T-cell (primary cell): ENCODE data around the gene CLCA2. TPM values are rescaled to one million over a fixed set of nuclear protein-coding genes. Genes with fewer than 3 reads are reported as not detected.
A peak's percentile ranks its signal among the peaks of the same experiment; 100 is the strongest.

ENCODE experiments used
- ATAC-seq, 4 experiments: fragments of 200-7000 bp in 3 of 4; fragments of 150-1000 bp in 1 of 4; cut with Tn5 transposase; replicated peaks in 1 of 4; 1 replicate in 3 of 4; 2 replicates in 1 of 4; pipeline ENCODE4 v1.10.0; 2021; ENCODE audit warnings: moderate library complexity in 3 of 4, mild to moderate bottlenecking in 2 of 4, moderate number of reproducible peaks in 1 of 4
- CTCF ChIA-PET, 2 donors: fragments of 300-600 bp; sonication (Branson Sonifier 250); formaldehyde crosslinking; loops; one replicate each; lab custom pipeline; 2022; ENCODE audit warnings: antibody characterized with exemption in 2 of 2; lab: Charles Lee
- POLR2A ChIA-PET, 2 donors: fragments of 300-600 bp; sonication (Branson Sonifier 250); formaldehyde crosslinking; loops; one replicate each; lab custom pipeline; 2022; ENCODE audit warnings: antibody characterized with exemption in 2 of 2; lab: Charles Lee
- DNase-seq, 35 experiments: peaks; one replicate each; pipeline versions ENCODE4 v3.0.0 to v3.0.0-alpha.2; 2013 to 2023
- H3K27ac ChIP-seq: one replicate; pipeline ENCODE4 v1.5.1; 2013; ENCODE audit warnings: low read length
- H3K27me3 ChIP-seq, 2 experiments: replicated peaks in 1 of 2; 1 replicate in 1 of 2; 2 replicates in 1 of 2; pipeline versions ENCODE4 v1.6.1 to v1.7.0; 2013; ENCODE audit warnings: low read length in 1 of 2, mixed read lengths in 1 of 2; ENCODE audit not compliant: control insufficient read depth in 2 of 2, insufficient read depth in 2 of 2; ENCODE audit errors: extremely low read depth in 1 of 2
- H3K36me3 ChIP-seq, 2 donors: 1 replicate in 1 of 2; 2 replicates in 1 of 2; pipeline versions ENCODE4 v1.6.1 to v1.7.0; 2013; ENCODE audit warnings: low read length in 1 of 2; ENCODE audit not compliant: control insufficient read depth in 2 of 2, insufficient read depth in 1 of 2; ENCODE audit errors: extremely low read depth in 1 of 2
- H3K4me1 ChIP-seq, 2 experiments: 1 replicate in 1 of 2; 2 replicates in 1 of 2; pipeline versions ENCODE4 v1.6.1 to v1.7.0; 2013; ENCODE audit warnings: low read length in 2 of 2, mixed read lengths in 1 of 2; ENCODE audit not compliant: insufficient read depth in 2 of 2, control insufficient read depth in 1 of 2; ENCODE audit errors: extremely low read depth in 1 of 2
- H3K4me3 ChIP-seq, 2 donors: 1 replicate in 1 of 2; 2 replicates in 1 of 2; pipeline versions ENCODE4 v1.5.1 to v1.7.0; 2013; ENCODE audit warnings: mild to moderate bottlenecking in 2 of 2, low read length in 1 of 2, moderate library complexity in 1 of 2; ENCODE audit not compliant: control insufficient read depth in 1 of 2; ENCODE audit errors: extremely low read depth in 1 of 2
- H3K9me3 ChIP-seq: 2 replicates; pipeline ENCODE4 v1.7.0; 2013
- H3K27ac Mint-ChIP-seq, 2 donors: one replicate each; pipeline ENCODE4 v1.8.0; 2020 to 2021; ENCODE audit warnings: mild to moderate bottlenecking in 2 of 2, mixed read lengths in 2 of 2
- H3K27me3 Mint-ChIP-seq, 2 donors: one replicate each; pipeline ENCODE4 v1.8.0; 2021 to 2022; ENCODE audit warnings: mixed read lengths in 2 of 2
- H3K36me3 Mint-ChIP-seq: one replicate; pipeline ENCODE4 v1.8.0; 2021; ENCODE audit warnings: mixed read lengths
- H3K4me1 Mint-ChIP-seq, 3 donors: one replicate each; pipeline ENCODE4 v1.8.0; 2020 to 2022; ENCODE audit warnings: mixed read lengths in 3 of 3, mild to moderate bottlenecking in 1 of 3
- H3K4me3 Mint-ChIP-seq, 3 donors: one replicate each; pipeline ENCODE4 v1.8.0; 2020 to 2022; ENCODE audit warnings: mild to moderate bottlenecking in 3 of 3, mixed read lengths in 3 of 3, moderate library complexity in 3 of 3
- H3K9me3 Mint-ChIP-seq, 3 donors: one replicate each; pipeline ENCODE4 v1.8.0; 2020 to 2022; ENCODE audit warnings: mixed read lengths in 3 of 3
- WGBS: methylation state at CpG from one replicate; pipeline ENCODE4 v1.1.5; 2013; ENCODE audit warnings: missing lambda C conversion rate; ENCODE audit not compliant: insufficient coverage; 5-methylcytosine and 5-hydroxymethylcytosine counted together
- total RNA-seq, 35 experiments: library from RNA in 6 of 35; stranded (reverse) in 6 of 35; fragments of 120-200 nt in 1 of 35; gene quantifications; one replicate each; pipeline versions ENCODE4 v1.2.1 to v1.2.4 and lab custom pipeline; 2013 to 2026

The CLCA2 gene
- total RNA-seq, 5 donors from 2014 or later (not counting 1 experiment from before 2014, with no cell fraction given) = not detected

DNA sequence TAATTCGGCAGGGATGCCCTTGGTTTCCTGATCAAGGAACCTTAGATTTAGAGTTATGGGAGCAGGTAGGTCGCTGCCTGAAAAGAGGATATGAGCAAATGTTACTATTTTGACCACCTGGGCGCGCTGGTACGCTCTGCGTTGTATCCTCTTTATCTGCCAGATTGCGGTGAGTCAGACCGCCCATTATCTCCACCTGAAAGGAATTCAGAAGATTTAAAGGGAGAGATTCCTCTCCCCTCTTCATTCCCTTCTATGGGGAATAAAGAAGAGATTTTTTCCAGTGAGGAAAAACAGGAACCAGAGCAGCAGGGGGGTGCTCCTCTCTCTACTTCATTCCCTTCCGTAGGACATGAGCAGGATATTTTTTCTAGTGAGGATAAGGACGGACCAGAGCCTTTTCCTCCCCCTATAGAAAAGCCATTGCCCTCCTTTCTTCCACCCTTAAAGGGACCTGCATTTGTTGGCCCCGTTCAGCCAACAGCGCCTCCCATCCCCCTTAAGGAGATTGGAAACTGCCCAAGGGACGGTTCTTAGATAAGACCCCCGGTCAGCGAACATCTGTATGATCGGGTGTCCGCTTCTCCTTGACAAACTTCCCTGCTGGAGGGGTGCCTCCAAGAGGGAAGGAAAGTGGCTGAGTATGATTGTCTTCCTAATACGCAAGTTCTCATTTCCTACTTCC lies 78.9 kb downstream of the CLCA2 start:
- peak in 4 of 35 experiments; percentile 5 to 36 (median 10) for DNase-seq
- POLR2A ChIA-PET = no interaction called here
- WGBS = 78% methylated on average over 1 of the region's 18 CpGs
- peak in 3 of 4 experiments; percentile 46 to 57 (median 50) for ATAC-seq
- Histone ChIP-seq H3K9me3 (no peaks in the 10 kb centered on the region), H3K27ac (no peak overlapping the region), H3K27me3 (peaks cover 0 to 11% of the 10 kb centered on the region in 2 experiments), H3K4me1 (peaks cover 0 to 18% of the 10 kb centered on the region in 2 experiments), H3K4me3 (peak overlapping the region; percentile 29 to 51), H3K36me3 (no peaks in the 10 kb centered on the region)
- no peaks in the 10 kb centered on the region for H3K9me3 Mint-ChIP-seq
- H3K27ac Mint-ChIP-seq = no peak overlapping the region
- CTCF ChIA-PET = interaction anchor here (0.6 to 1.8 kb wide), 23 partner anchors 15 to 411 kb away, joined by 3 to 11 read pairs (median 4); partner anchors contain the start of genes CLCA2 (in 1 of the 2), HS2ST1 (in 1 of the 2), ODF2L (in 1 of the 2) and SELENOF (in 1 of the 2)
- H3K27me3 Mint-ChIP-seq = peaks cover 4 to 17% of the 10 kb centered on the region in 2 donors
- peaks cover 7 to 17% (median 11%) of the 10 kb centered on the region in 3 donors for H3K4me1 Mint-ChIP-seq
- H3K36me3 Mint-ChIP-seq = no peaks in the 10 kb centered on the region
- peak overlapping the region; percentile 71 to 82 (median 81) for H3K4me3 Mint-ChIP-seq

DNA sequence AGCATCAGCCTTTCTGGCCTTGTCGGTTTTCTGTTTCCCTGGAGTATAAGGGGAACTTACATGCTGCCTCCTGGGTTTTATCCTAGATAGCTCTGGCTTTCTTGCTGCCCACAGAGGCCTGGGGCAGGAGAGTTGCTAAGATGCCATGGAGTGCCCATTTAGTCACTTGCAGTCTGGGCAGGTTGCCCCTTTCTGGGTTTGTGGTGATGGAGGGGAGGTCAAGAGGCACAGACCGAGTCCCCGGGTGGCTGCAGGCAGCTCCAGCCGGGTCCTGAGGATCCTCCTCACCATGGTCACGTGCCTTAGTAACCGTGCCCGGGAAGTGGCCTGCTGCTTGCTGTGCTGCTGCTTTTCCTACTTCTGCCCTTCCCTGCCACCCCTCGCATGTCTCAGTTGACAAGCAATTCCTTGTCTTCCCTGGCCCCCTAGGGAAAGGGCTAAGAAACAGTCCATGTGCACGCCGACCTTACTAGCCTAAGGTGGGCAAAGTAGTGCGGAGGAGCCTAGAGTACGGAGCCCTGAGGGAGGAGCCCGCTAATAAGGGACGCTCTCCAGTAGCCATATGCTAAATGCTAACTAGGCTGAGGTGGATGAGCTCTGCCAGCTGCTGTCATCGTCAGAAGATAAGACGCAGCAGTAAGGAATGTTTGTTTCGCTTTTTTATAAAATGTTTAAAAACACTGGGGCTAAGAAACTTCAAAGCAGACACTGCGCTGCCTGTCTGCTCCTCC lies 79.6 kb downstream of the CLCA2 start:
- POLR2A ChIA-PET = interaction anchor here in 1 of 2 donors (0.6 kb wide), 1 partner anchor 107 kb away, joined by 7 read pairs; no protein-coding TSS in a partner anchor
- H3K4me1 ChIP-seq = peaks cover 0 to 18% of the 10 kb centered on the region in 2 experiments
- H3K36me3 Mint-ChIP-seq = no peaks in the 10 kb centered on the region
- WGBS = 70% methylated on average over 14 of the region's 18 CpGs
- H3K27me3 ChIP-seq = peaks cover 0 to 10% of the 10 kb centered on the region in 2 experiments
- no peak overlapping the region for H3K27ac Mint-ChIP-seq
- H3K36me3 ChIP-seq = no peaks in the 10 kb centered on the region
- no peaks in the 10 kb centered on the region for H3K9me3 Mint-ChIP-seq
- ATAC-seq (peak in 1 of 4 experiments; percentile 19), DNase-seq (peak in 1 of 35 experiments; percentile 6)
- CTCF ChIA-PET = interaction anchor here (1.0 to 6.1 kb wide), 8 partner anchors 11 to 192 kb away, joined by 3 to 22 read pairs (median 4); no protein-coding TSS in a partner anchor
- H3K4me3 Mint-ChIP-seq = peak overlapping the region in 2 of 3 donors; percentile 55 to 82
- H3K27ac ChIP-seq = no peak overlapping the region
- peaks cover 2 to 10% of the 10 kb centered on the region in 2 donors for H3K27me3 Mint-ChIP-seq
- H3K4me1 Mint-ChIP-seq = peaks cover 7 to 17% (median 11%) of the 10 kb centered on the region in 3 donors
- H3K4me3 ChIP-seq = no peak overlapping the region
- no peaks in the 10 kb centered on the region for H3K9me3 ChIP-seq

DNA sequence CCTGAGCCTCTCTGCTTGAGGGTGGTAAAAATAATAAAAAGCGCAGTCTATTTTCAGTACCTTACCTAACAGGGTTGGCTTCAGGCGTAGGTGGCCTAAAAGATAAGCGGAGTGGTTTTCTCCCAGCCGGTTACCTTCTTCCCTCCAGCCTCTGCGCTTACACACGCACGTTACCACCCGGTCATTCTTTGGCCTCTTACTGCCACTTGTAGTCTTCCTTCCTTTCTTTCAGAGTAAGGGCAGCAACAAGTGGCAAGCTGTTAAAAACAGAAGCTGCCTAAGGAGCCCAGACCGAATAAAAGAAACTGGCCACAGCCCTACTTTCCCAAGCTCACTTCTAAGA lies 80.1 kb downstream of the CLCA2 start:
- no peak overlapping the region for H3K27ac ChIP-seq
- Mint-ChIP-seq H3K4me3 (peak overlapping the region in 1 of 3 donors; percentile 82), H3K36me3 (no peaks in the 10 kb centered on the region), H3K9me3 (no peaks in the 10 kb centered on the region), H3K4me1 (peaks cover 7 to 17% (median 11%) of the 10 kb centered on the region in 3 donors), H3K27ac (no peak overlapping the region), H3K27me3 (peaks cover 0 to 8% of the 10 kb centered on the region in 2 donors)
- no peak overlapping the region for H3K4me3 ChIP-seq
- H3K4me1 ChIP-seq = peaks cover 0 to 18% of the 10 kb centered on the region in 2 experiments
- H3K9me3 ChIP-seq = no peaks in the 10 kb centered on the region
- peaks cover 0 to 8% of the 10 kb centered on the region in 2 experiments for H3K27me3 ChIP-seq
- ATAC-seq (no peak), DNase-seq (no peak)
- WGBS = 66% methylated on average over 7 of the region's 9 CpGs
- ChIA-PET CTCF (interaction anchor here (0.6 to 6.1 kb wide), 15 partner anchors 10 to 247 kb away, joined by 3 to 22 read pairs (median 4); no protein-coding TSS in a partner anchor), POLR2A (interaction anchor here in 1 of 2 donors (0.6 kb wide), 1 partner anchor 108 kb away, joined by 7 read pairs; no protein-coding TSS in a partner anchor)
- H3K36me3 ChIP-seq = no peaks in the 10 kb centered on the region

DNA sequence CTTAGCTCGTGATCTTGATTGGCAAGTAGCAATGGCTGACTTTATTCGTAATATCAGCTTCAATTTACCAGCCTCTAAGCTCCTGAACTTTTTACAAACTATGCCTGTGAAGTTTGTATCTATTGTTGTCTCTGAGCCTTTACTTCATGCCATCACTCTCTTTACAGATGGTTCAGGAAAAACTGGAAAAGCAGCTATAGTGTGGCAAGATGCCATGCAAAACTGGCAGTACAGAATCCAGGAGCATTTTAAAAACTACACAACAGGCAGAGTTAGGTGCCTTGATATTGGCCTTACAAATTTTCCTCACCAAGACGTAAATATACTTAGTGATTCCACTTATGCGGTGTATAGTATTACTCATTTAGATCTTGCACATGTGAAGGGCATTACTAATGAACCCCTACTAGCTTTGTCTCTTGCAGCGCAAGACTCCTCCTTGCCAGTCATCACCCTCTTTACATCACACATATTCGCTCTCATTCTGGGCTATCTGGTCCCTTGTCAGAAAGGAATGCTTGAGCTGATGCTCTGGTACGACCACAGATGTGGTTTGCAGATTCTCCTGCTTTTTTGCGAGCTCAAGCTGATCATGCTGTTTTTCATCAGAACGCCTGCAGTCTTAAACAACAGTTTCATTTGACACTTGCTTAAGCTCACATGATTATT lies 81.1 kb downstream of the CLCA2 start:
- ChIA-PET CTCF (interaction anchor here (0.6 to 6.1 kb wide), 29 partner anchors 11 to 578 kb away, joined by 3 to 22 read pairs (median 4); no protein-coding TSS in a partner anchor), POLR2A (no interaction called here)
- no peak for ATAC-seq
- peaks cover 0 to 18% of the 10 kb centered on the region in 2 experiments for H3K4me1 ChIP-seq
- Mint-ChIP-seq H3K27ac (no peak overlapping the region), H3K27me3 (peaks cover 3 to 8% of the 10 kb centered on the region in 2 donors), H3K36me3 (no peaks in the 10 kb centered on the region), H3K4me3 (no peak overlapping the region), H3K4me1 (peaks cover 7 to 17% (median 11%) of the 10 kb centered on the region in 3 donors), H3K9me3 (no peaks in the 10 kb centered on the region)
- no peak for DNase-seq
- no peak overlapping the region for H3K27ac ChIP-seq
- WGBS = 78% methylated on average over 6 of the region's 9 CpGs
- H3K9me3 ChIP-seq = no peaks in the 10 kb centered on the region
- H3K36me3 ChIP-seq = no peaks in the 10 kb centered on the region
- H3K4me3 ChIP-seq = no peak overlapping the region
- peaks cover 0 to 8% of the 10 kb centered on the region in 2 experiments for H3K27me3 ChIP-seq

DNA sequence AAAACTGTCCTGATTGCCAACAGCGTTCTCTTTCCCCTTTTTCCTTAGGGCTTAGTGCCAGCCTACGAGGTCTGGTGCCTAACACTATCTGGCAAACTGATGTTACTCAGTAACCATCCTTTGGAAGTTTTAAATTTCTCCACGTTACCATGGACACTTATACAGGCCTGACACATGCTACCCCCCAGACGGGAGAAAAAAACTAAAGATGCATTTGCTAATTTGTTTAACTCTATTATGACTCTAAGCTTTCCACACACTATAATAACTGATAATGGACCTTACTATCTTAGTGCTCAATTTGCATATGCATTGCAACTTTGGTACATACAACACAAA lies 81.6 kb downstream of the CLCA2 start:
- H3K27ac ChIP-seq = no peak overlapping the region
- WGBS = 62% methylated on average over 3 of the region's 4 CpGs
- Mint-ChIP-seq H3K4me1 (peaks cover 7 to 17% (median 11%) of the 10 kb centered on the region in 3 donors), H3K27ac (no peak overlapping the region), H3K27me3 (peaks cover 3 to 8% of the 10 kb centered on the region in 2 donors), H3K9me3 (no peaks in the 10 kb centered on the region), H3K36me3 (no peaks in the 10 kb centered on the region), H3K4me3 (no peak overlapping the region)
- peaks cover 0 to 18% of the 10 kb centered on the region in 2 experiments for H3K4me1 ChIP-seq
- CTCF ChIA-PET = interaction anchor here (0.6 to 6.1 kb wide), 17 partner anchors 11 to 1325 kb away, joined by 3 to 22 read pairs (median 5); partner anchors contain the start of gene SH3GLB1 (in 1 of the 2)
- H3K9me3 ChIP-seq = no peaks in the 10 kb centered on the region
- no peak overlapping the region for H3K4me3 ChIP-seq
- H3K36me3 ChIP-seq = no peaks in the 10 kb centered on the region
- H3K27me3 ChIP-seq = peaks cover 0 to 8% of the 10 kb centered on the region in 2 experiments
- POLR2A ChIA-PET = no interaction called here
- no peak for DNase-seq
- ATAC-seq = no peak
